Endothelial cell (in vitro differentiated cells): ENCODE results near the gene ARID3C. TPM values are rescaled to one million over a fixed set of nuclear protein-coding genes. Genes with fewer than 3 reads are reported as not detected.

Experiments used
- DNase-seq: peaks from one replicate; pipeline ENCODE4 v3.0.0; 2021; ENCODE audit warnings: low spot score
- H3K27ac Mint-ChIP-seq: one replicate; pipeline ENCODE4 v1.8.0; 2021; ENCODE audit warnings: mixed read lengths, inconsistent platforms; ENCODE audit not compliant: unreplicated experiment
- H3K27me3 Mint-ChIP-seq: one replicate; pipeline ENCODE4 v1.8.0; 2021; ENCODE audit warnings: mild to moderate bottlenecking, moderate library complexity, mixed read lengths, inconsistent platforms; ENCODE audit not compliant: unreplicated experiment
- H3K36me3 Mint-ChIP-seq: one replicate; pipeline ENCODE4 v1.8.0; 2021; ENCODE audit warnings: mild to moderate bottlenecking, low read depth, mixed read lengths, inconsistent platforms; ENCODE audit not compliant: unreplicated experiment
- H3K4me1 Mint-ChIP-seq: one replicate; pipeline ENCODE4 v1.8.0; 2021; ENCODE audit warnings: mild to moderate bottlenecking, mixed read lengths, inconsistent platforms; ENCODE audit not compliant: unreplicated experiment
- H3K4me3 Mint-ChIP-seq: one replicate; pipeline ENCODE4 v1.8.0; 2021; ENCODE audit warnings: mild to moderate bottlenecking, mixed read lengths, inconsistent platforms; ENCODE audit not compliant: unreplicated experiment
- H3K9me3 Mint-ChIP-seq: one replicate; pipeline ENCODE4 v1.8.0; 2021; ENCODE audit warnings: mixed read lengths, inconsistent platforms; ENCODE audit not compliant: unreplicated experiment
- total RNA-seq: library from RNA; stranded (reverse); fragmentation: NEBNext Ultra II Directional; extraction: Animal tissue kit (Norgen Biotek cat#: 25700); gene quantifications from one replicate; pipeline ENCODE4 v1.2.1, GENCODE V29; 2021; ENCODE audit not compliant: unreplicated experiment
- TF ChIP-seq, protein P1 (sequence below): fragments of 200-600 bp; sonication (generic); IDR thresholded peaks from one replicate; pipeline ENCODE4 v1.5.0; 2021; ENCODE audit warnings: antibody characterized with exemption; ENCODE audit not compliant: unreplicated experiment

Gene ARID3C
- total RNA-seq, 1 donor from 2014 or later: not detected

DNA sequence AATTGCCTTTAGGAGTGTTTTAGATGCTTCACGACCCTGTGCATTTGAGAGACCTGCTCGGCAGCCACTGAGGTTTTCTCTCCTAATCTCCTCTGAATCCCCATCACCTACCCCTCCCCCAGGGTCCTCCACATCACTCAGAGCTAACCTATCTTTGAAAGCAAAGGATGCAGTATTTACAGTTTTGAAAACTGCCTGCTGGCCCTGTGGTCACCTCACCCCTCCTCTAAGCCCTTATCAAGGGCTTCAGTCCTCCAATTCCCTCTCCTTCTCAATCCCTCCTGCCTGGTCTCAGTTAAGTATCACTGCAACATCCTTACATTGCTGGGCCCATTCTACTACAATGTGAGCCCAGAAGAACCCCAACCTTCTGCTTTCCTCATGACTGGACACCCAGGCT, 21.5 kb downstream of the ARID3C start:
- Mint-ChIP-seq H3K4me1 (peaks cover 7% of the 10 kb centered on the region), H3K36me3 (no peaks in the 10 kb centered on the region), H3K27ac (no peak overlapping the region), H3K4me3 (no peak overlapping the region), H3K9me3 (no peaks in the 10 kb centered on the region), H3K27me3 (peaks cover 9% of the 10 kb centered on the region)
- TF ChIP-seq, protein P1, sequence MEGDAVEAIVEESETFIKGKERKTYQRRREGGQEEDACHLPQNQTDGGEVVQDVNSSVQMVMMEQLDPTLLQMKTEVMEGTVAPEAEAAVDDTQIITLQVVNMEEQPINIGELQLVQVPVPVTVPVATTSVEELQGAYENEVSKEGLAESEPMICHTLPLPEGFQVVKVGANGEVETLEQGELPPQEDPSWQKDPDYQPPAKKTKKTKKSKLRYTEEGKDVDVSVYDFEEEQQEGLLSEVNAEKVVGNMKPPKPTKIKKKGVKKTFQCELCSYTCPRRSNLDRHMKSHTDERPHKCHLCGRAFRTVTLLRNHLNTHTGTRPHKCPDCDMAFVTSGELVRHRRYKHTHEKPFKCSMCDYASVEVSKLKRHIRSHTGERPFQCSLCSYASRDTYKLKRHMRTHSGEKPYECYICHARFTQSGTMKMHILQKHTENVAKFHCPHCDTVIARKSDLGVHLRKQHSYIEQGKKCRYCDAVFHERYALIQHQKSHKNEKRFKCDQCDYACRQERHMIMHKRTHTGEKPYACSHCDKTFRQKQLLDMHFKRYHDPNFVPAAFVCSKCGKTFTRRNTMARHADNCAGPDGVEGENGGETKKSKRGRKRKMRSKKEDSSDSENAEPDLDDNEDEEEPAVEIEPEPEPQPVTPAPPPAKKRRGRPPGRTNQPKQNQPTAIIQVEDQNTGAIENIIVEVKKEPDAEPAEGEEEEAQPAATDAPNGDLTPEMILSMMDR: no peak
- no peak for DNase-seq

DNA sequence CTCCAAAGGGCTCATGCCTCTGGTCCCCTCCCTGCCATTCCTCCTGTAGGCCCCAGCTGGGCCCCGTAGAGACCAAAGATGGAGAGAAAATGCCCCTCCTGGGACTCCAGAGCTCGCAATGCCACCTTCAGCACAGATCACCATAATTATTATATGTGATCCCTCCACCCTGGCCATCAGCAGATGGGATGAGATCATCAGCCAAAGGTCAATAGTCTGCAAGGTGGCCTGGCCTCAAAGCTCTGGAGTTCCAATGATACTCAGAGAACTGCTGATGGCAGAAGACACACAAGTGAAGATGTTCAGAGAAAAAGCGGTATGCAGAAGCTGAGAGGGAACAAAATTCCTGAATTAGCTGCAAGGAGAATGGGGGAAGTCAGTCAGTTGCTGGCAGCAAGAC, 22.0 kb downstream of the ARID3C start:
- Mint-ChIP-seq H3K4me3 (no peak overlapping the region), H3K4me1 (peaks cover 7% of the 10 kb centered on the region), H3K36me3 (no peaks in the 10 kb centered on the region), H3K27me3 (peaks cover 9% of the 10 kb centered on the region), H3K27ac (no peak overlapping the region), H3K9me3 (no peaks in the 10 kb centered on the region)
- TF ChIP-seq, protein P1: no peak
- DNase-seq: no peak

DNA sequence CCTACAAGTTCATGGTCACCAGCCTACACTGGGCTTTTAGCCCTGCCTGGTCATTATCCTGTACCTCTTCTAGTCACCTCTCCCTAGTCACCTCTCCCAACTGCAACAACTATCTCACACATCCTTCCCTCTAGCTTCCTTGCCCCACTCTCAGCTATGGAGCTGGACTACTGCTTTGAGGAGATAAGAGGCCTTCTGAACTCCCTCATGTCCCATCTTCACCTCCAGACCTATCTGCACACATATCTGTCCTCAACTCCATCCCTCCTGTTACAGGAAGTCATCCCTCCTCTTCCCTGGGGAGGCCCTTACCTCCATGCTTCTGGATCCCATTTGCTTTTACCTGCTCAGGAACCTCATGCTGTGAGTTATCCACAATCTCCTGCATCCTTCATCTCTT, 22.7 kb downstream of the ARID3C start:
- Mint-ChIP-seq H3K9me3 (no peaks in the 10 kb centered on the region), H3K27ac (no peak overlapping the region), H3K4me1 (peaks cover 2% of the 10 kb centered on the region), H3K36me3 (no peaks in the 10 kb centered on the region), H3K27me3 (peaks cover 5% of the 10 kb centered on the region), H3K4me3 (no peak overlapping the region)
- DNase-seq: no peak
- TF ChIP-seq, protein P1: no peak

DNA sequence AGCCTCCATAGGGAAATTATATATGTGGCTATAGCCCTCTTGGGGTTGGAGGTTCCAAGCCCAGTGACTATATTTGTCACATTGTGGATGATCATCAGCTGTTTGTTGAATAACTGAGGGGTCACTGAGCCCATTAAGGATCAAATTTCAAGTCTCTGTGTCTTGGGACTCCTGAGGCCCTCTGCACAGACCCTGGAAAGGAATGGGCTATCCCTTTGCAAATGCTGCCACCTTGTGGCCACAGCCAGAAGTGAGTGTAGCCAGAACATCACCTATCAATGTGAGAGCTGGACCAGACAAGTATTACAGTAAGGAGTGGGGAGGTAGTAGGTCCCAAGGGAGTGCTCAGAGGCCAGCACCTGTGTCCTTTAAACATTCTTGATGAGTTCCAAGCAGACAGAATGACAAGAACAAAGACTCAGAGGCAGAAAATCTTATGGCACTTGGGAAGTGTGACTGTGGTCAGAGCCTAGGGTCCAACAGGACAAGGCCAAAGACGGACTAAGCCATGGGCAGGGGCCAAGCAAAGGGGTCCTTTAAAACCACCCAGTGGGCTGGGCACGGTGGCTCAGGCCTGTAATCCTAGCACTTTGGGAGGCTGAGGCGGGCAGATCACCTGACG, 25.1 kb downstream of the ARID3C start:
- DNase-seq: peak; percentile 93
- peaks cover 5% of the 10 kb centered on the region for H3K27me3 Mint-ChIP-seq
- H3K4me1 Mint-ChIP-seq: peaks cover 3% of the 10 kb centered on the region
- no peaks in the 10 kb centered on the region for H3K9me3 Mint-ChIP-seq
- no peaks in the 10 kb centered on the region for H3K36me3 Mint-ChIP-seq
- TF ChIP-seq, protein P1: peak; percentile 92
- no peak overlapping the region for H3K27ac Mint-ChIP-seq
- no peak overlapping the region for H3K4me3 Mint-ChIP-seq

DNA sequence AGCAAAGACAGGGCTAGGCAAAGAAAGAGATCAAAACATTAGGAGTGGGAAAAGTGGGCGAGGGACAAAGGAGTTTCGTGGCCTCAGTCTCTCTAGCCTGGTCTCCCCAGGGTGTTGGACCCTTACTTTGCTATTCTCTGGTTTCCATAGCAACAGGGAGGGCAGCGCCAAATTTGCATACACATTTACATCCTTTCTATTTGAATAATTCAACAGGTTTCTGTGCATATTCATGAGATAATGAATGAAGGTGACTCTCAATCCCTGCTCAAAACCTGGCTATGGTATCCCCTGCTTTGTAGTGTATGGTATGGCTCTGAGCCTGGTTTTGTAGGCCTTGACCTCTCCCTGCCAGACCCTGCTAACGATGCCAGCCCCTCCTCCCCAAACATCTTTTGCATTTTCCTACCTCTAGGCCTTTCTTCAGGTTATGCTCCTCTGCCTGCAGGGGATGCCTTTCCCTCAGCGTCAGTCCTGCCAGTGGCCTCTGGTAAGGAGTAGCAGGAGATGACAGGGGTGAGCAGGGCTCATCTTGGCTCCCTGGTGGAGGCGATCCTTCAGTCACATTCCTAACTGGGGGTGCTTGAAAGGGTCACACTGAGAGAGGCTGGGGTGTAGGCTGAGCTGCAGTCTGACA, 26.8 kb downstream of the ARID3C start:
- no peak for DNase-seq
- H3K4me3 Mint-ChIP-seq: no peak overlapping the region
- TF ChIP-seq, protein P1: no peak

More for the DNA sequence above, 26.8 kb downstream of the ARID3C start:
- Mint-ChIP-seq H3K27ac (no peak overlapping the region), H3K27me3 (peaks cover 5% of the 10 kb centered on the region), H3K36me3 (no peaks in the 10 kb centered on the region), H3K4me1 (peaks cover 6% of the 10 kb centered on the region), H3K9me3 (no peaks in the 10 kb centered on the region)
